ENCODE data around the gene PSD4. TPM values are rescaled to one million over a fixed set of nuclear protein-coding genes. Genes with fewer than 3 reads are reported as not detected.

PSD4 gene
- total RNA-seq, 1 donor from 2014 or later: 20.3 TPM

- no peak for ATAC-seq
- intact Hi-C loops (cut with DNase I): no loop called here
Measured at GRCh38 chr2:113164215-113164929, 9.4 kb upstream of the PSD4 start.

GRCh38 chr2:113164930-113165585 is 8.7 kb upstream of the PSD4 start:
- intact Hi-C loops (cut with DNase I): loop anchor here (5.0 kb wide), 1 partner anchor 1792 kb away; no protein-coding TSS in a partner anchor
- DNase-seq (ENCODE audit: low spot score): no peak
- no peak for ATAC-seq

More at GRCh38 chr2:113164215-113164929, 9.4 kb upstream of the PSD4 start:
- no peak for DNase-seq (ENCODE audit: low spot score)

- ATAC-seq (no peak), DNase-seq (ENCODE audit: low spot score) (no peak)
- intact Hi-C loops (cut with DNase I): loop anchor here (5.0 kb wide), 1 partner anchor 1791 kb away; no protein-coding TSS in a partner anchor
Measured at GRCh38 chr2:113166187-113166645, 7.6 kb upstream of the PSD4 start.

GRCh38 chr2:113167115-113167932 is 6.4 kb upstream of the PSD4 start:
- DNase-seq (ENCODE audit: low spot score) (no peak), ATAC-seq (peak; percentile 80)
- intact Hi-C loops (cut with DNase I): loop anchor here (5.0 kb wide), 1 partner anchor 1790 kb away; no protein-coding TSS in a partner anchor

GRCh38 chr2:113167962-113168340 is 5.8 kb upstream of the PSD4 start:
- ATAC-seq (no peak), DNase-seq (ENCODE audit: low spot score) (no peak)
- intact Hi-C loops (cut with DNase I): loop anchor here (5.0 kb wide), 1 partner anchor 1789 kb away; no protein-coding TSS in a partner anchor

- DNase-seq (ENCODE audit: low spot score): no peak
- intact Hi-C loops (cut with DNase I): loop anchor here (5.0 kb wide), 1 partner anchor 1788 kb away; no protein-coding TSS in a partner anchor
- no peak for ATAC-seq
Measured at GRCh38 chr2:113169002-113169530, 4.7 kb upstream of the PSD4 start.

GRCh38 chr2:113169586-113169985 is 4.2 kb upstream of the PSD4 start:
- ATAC-seq: no peak
- DNase-seq (ENCODE audit: low spot score): no peak
- intact Hi-C loops (cut with DNase I): loop anchor here (5.0 kb wide), 1 partner anchor 1788 kb away; no protein-coding TSS in a partner anchor

GRCh38 chr2:113171334-113172075 is 2.3 kb upstream of the PSD4 start:
- ATAC-seq (no peak), DNase-seq (ENCODE audit: low spot score) (no peak)
- intact Hi-C loops (cut with DNase I): no loop called here

- ATAC-seq (no peak), DNase-seq (ENCODE audit: low spot score) (no peak)
- intact Hi-C loops (cut with DNase I): no loop called here
Measured at GRCh38 chr2:113172721-113173541, 840 bp upstream of the PSD4 start.

GRCh38 chr2:113174376-113174750 is 592 bp downstream of the PSD4 start:
- ATAC-seq: no peak
- intact Hi-C loops (cut with DNase I): no loop called here
- no peak for DNase-seq (ENCODE audit: low spot score)

GRCh38 chr2:113175042-113175628 is 1.4 kb downstream of the PSD4 start:
- intact Hi-C loops (cut with DNase I): no loop called here
- DNase-seq (ENCODE audit: low spot score): no peak
- ATAC-seq: peak; percentile 23

GRCh38 chr2:113175736-113176695 is 2.2 kb downstream of the PSD4 start:
- DNase-seq (ENCODE audit: low spot score) (no peak), ATAC-seq (no peak)
- intact Hi-C loops (cut with DNase I): no loop called here

- DNase-seq (ENCODE audit: low spot score): no peak
- intact Hi-C loops (cut with DNase I): no loop called here
- no peak for ATAC-seq
Measured at GRCh38 chr2:113176696-113177355, 3.1 kb downstream of the PSD4 start.

GRCh38 chr2:113178069-113178746 is 4.4 kb downstream of the PSD4 start:
- ATAC-seq (no peak), DNase-seq (ENCODE audit: low spot score) (no peak)
- intact Hi-C loops (cut with DNase I): no loop called here

GRCh38 chr2:113178891-113179290 is 5.1 kb downstream of the PSD4 start:
- intact Hi-C loops (cut with DNase I): no loop called here
- ATAC-seq (no peak), DNase-seq (ENCODE audit: low spot score) (no peak)

Measured in sciatic nerve (tissue), 2 donors.